HG03095 (cell line): Measurements from ENCODE around the gene ZNF556.
"Not testable (repeated sequence)": the region's sequence is repeated elsewhere in the genome, so short reads cannot be mapped to it uniquely, and the experiment has no call there.

Experiments
- ATAC-seq: cut with Tn5 transposase; IDR thresholded peaks from one replicate; pipeline ENCODE4 v1.9.1; 2021; ENCODE audit warnings: moderate library complexity; ENCODE audit not compliant: unreplicated experiment

The ZNF556 gene

GRCh38 chr19:2853015-2853606 is 14.0 kb upstream of the ZNF556 start:
- no peak for ATAC-seq

GRCh38 chr19:2854849-2855248 is 12.3 kb upstream of the ZNF556 start:
- no peak for ATAC-seq

- no peak for ATAC-seq
These were observed 10.6 kb upstream of the ZNF556 start for GRCh38 chr19:2856457-2857050.

GRCh38 chr19:2858864-2859263 is 8.3 kb upstream of the ZNF556 start:
- no peak for ATAC-seq

GRCh38 chr19:2863816-2864215 is 3.3 kb upstream of the ZNF556 start:
- no peak for ATAC-seq

- ATAC-seq: no peak
These were observed 1.6 kb upstream of the ZNF556 start for GRCh38 chr19:2865334-2866100.

- ATAC-seq: no peak
These were observed 575 bp upstream of the ZNF556 start for GRCh38 chr19:2866495-2867024.

GRCh38 chr19:2869618-2870017 is 2.5 kb downstream of the ZNF556 start:
- ATAC-seq: no peak

GRCh38 chr19:2872175-2872574 is 5.0 kb downstream of the ZNF556 start:
- not testable (repeated sequence) for ATAC-seq

GRCh38 chr19:2877398-2878331 is 10.5 kb downstream of the ZNF556 start:
- no peak for ATAC-seq

- no peak for ATAC-seq
These were observed 16.7 kb downstream of the ZNF556 start for GRCh38 chr19:2883686-2884439.

GRCh38 chr19:2885736-2886135 is 18.6 kb downstream of the ZNF556 start:
- ATAC-seq: no peak

GRCh38 chr19:2887391-2887914 is 20.3 kb downstream of the ZNF556 start:
- no peak for ATAC-seq

- no peak for ATAC-seq
These were observed 21.6 kb downstream of the ZNF556 start for GRCh38 chr19:2888731-2889224.

GRCh38 chr19:2890531-2890930 is 23.4 kb downstream of the ZNF556 start:
- not testable (repeated sequence) for ATAC-seq

GRCh38 chr19:2896694-2897093 is 29.6 kb downstream of the ZNF556 start:
- ATAC-seq: no peak

- peak; percentile 91 for ATAC-seq
These were observed 33.4 kb downstream of the ZNF556 start, which contains the start of gene ZNF57 for GRCh38 chr19:2900296-2901252. TSS of gene ZNF57 (plus strand) at chr19:2900928. CDS start at chr19:2901046, 118 bp downstream.

GRCh38 chr19:2902590-2903218 is 35.6 kb downstream of the ZNF556 start:
- no peak for ATAC-seq
